ENCODE data around the gene HMGB4.

HMGB4 gene

GRCh38 chr1:33836911-33837310, 27.0 kb upstream of the HMGB4 start:
- no peak for TF ChIP-seq MYC (IDR thresholded peaks at IDR 0.05; ENCODE audit: low read depth, low read length)
- no peak for TF ChIP-seq POLR2A (IDR thresholded peaks at IDR 0.05; ENCODE audit: extremely low read depth, insufficient read length)
- no peak for TF ChIP-seq CTCF (IDR thresholded peaks at IDR 0.05; ENCODE audit: low read depth, low read length)
- TF ChIP-seq MAX (IDR thresholded peaks at IDR 0.05; ENCODE audit: low read depth, low read length), result no peak
- no peak overlapping the region for H3K4me3 ChIP-seq (ENCODE audit: low read depth, low read length)
- DNase-seq (ENCODE audit: low read depth), result no peak

GRCh38 chr1:33837635-33838034, 26.2 kb upstream of the HMGB4 start:
- TF ChIP-seq MAX (IDR thresholded peaks at IDR 0.05; ENCODE audit: low read depth, low read length) (no peak), MYC (IDR thresholded peaks at IDR 0.05; ENCODE audit: low read depth, low read length) (no peak), CTCF (IDR thresholded peaks at IDR 0.05; ENCODE audit: low read depth, low read length) (no peak), POLR2A (IDR thresholded peaks at IDR 0.05; ENCODE audit: extremely low read depth, insufficient read length) (no peak)
- no peak overlapping the region for H3K4me3 ChIP-seq (ENCODE audit: low read depth, low read length)
- DNase-seq (ENCODE audit: low read depth), result no peak

- no peak for DNase-seq (ENCODE audit: low read depth)
- H3K4me3 ChIP-seq (ENCODE audit: low read depth, low read length), result no peak overlapping the region
- TF ChIP-seq CTCF (IDR thresholded peaks at IDR 0.05; ENCODE audit: low read depth, low read length) (no peak), MAX (IDR thresholded peaks at IDR 0.05; ENCODE audit: low read depth, low read length) (no peak), MYC (IDR thresholded peaks at IDR 0.05; ENCODE audit: low read depth, low read length) (no peak), POLR2A (IDR thresholded peaks at IDR 0.05; ENCODE audit: extremely low read depth, insufficient read length) (no peak)
Measured at GRCh38 chr1:33841494-33841893, 22.4 kb upstream of the HMGB4 start.

- TF ChIP-seq MYC (IDR thresholded peaks at IDR 0.05; ENCODE audit: low read depth, low read length), result no peak
- peak; percentile 15 for DNase-seq (ENCODE audit: low read depth)
Measured at GRCh38 chr1:33842348-33842747, 21.5 kb upstream of the HMGB4 start.

GRCh38 chr1:33844166-33844565, 19.7 kb upstream of the HMGB4 start:
- no peak overlapping the region for H3K4me3 ChIP-seq (ENCODE audit: low read depth, low read length)
- DNase-seq (ENCODE audit: low read depth), result no peak
- no peak for TF ChIP-seq MYC (IDR thresholded peaks at IDR 0.05; ENCODE audit: low read depth, low read length)
- TF ChIP-seq CTCF (IDR thresholded peaks at IDR 0.05; ENCODE audit: low read depth, low read length), result no peak
- no peak for TF ChIP-seq POLR2A (IDR thresholded peaks at IDR 0.05; ENCODE audit: extremely low read depth, insufficient read length)
- TF ChIP-seq MAX (IDR thresholded peaks at IDR 0.05; ENCODE audit: low read depth, low read length), result no peak

More at GRCh38 chr1:33842348-33842747, 21.5 kb upstream of the HMGB4 start:
- no peak overlapping the region for H3K4me3 ChIP-seq (ENCODE audit: low read depth, low read length)

GRCh38 chr1:33846861-33847260, 17.0 kb upstream of the HMGB4 start:
- no peak for TF ChIP-seq MAX (IDR thresholded peaks at IDR 0.05; ENCODE audit: low read depth, low read length)
- no peak for TF ChIP-seq CTCF (IDR thresholded peaks at IDR 0.05; ENCODE audit: low read depth, low read length)
- no peak overlapping the region for H3K4me3 ChIP-seq (ENCODE audit: low read depth, low read length)
- no peak for DNase-seq (ENCODE audit: low read depth)
